HepG2 (cell line): ENCODE measurements around the gene GGA3. TPM values are rescaled to one million over a fixed set of nuclear protein-coding genes. Genes with fewer than 3 reads are reported as not detected.

Source experiments
- AGO1 ChIP-seq: fragments of 200-400 bp; formaldehyde crosslinking; IDR thresholded peaks from 2 replicates; pipeline ENCODE4 v1.6.1; 2017; ENCODE audit warnings: mild to moderate bottlenecking, low read depth, low read length, moderate library complexity; ENCODE audit not compliant: poor library complexity, severe bottlenecking
- CEBPG ChIP-seq: IDR thresholded peaks from 2 replicates; pipeline ENCODE4 v1.6.1; 2016
- GATAD2A ChIP-seq: IDR thresholded peaks from 2 replicates; pipeline ENCODE4 v1.6.1; 2016
- MLXIP ChIP-seq: sonication (generic); formaldehyde crosslinking; IDR thresholded peaks from 2 replicates; pipeline ENCODE4 v1.9.0; 2021; ENCODE audit warnings: missing genetic modification reagents, borderline replicate concordance
- NFATC3 ChIP-seq: sonication (generic); formaldehyde crosslinking; IDR thresholded peaks from 2 replicates; pipeline ENCODE4 v1.5.1; 2020; ENCODE audit warnings: mild to moderate bottlenecking, missing genetic modification reagents
- RFX3 ChIP-seq: IDR thresholded peaks from 2 replicates; pipeline ENCODE4 v1.6.1; 2016; ENCODE audit warnings: missing biosample characterization, missing genetic modification reagents
- SIX1 ChIP-seq: sonication (generic); formaldehyde crosslinking; IDR thresholded peaks from 2 replicates; pipeline ENCODE4 v1.4.0; 2020; ENCODE audit warnings: missing genetic modification reagents, borderline replicate concordance
- SMC3 ChIP-seq: IDR thresholded peaks from 2 replicates; pipeline ENCODE4 v1.6.1; 2011; ENCODE audit warnings: low read length, improper control_type of control experiment
- TRIM22 ChIP-seq: fragments of 450-650 bp; IDR thresholded peaks from 2 replicates; pipeline ENCODE4 v1.6.1; 2017
- TRIM24 ChIP-seq: sonication (generic); formaldehyde crosslinking; IDR thresholded peaks from 2 replicates; pipeline ENCODE4 v1.8.0; 2022; ENCODE audit warnings: mild to moderate bottlenecking, missing genetic modification reagents
- YEATS4 ChIP-seq: sonication (generic); formaldehyde crosslinking; IDR thresholded peaks from 2 replicates; pipeline ENCODE4 v1.4.0; 2020; ENCODE audit warnings: missing genetic modification reagents, borderline replicate concordance
- ZBTB39 ChIP-seq: sonication (generic); formaldehyde crosslinking; IDR thresholded peaks from 2 replicates; pipeline ENCODE4 v1.5.0; 2020; ENCODE audit warnings: missing genetic modification reagents
- ZMYM4 ChIP-seq: sonication (generic); formaldehyde crosslinking; IDR thresholded peaks from 2 replicates; pipeline ENCODE4 v1.8.1; 2023; ENCODE audit warnings: mild to moderate bottlenecking, missing genetic modification reagents
- ZNF280D ChIP-seq: sonication (generic); formaldehyde crosslinking; IDR thresholded peaks from 2 replicates; pipeline ENCODE4 v1.5.1; 2020; ENCODE audit warnings: mild to moderate bottlenecking, missing genetic modification reagents
- ZNF512B ChIP-seq: sonication (generic); formaldehyde crosslinking; IDR thresholded peaks from 2 replicates; pipeline ENCODE4 v1.5.1; 2020; ENCODE audit warnings: missing genetic modification reagents, mild to moderate bottlenecking, borderline replicate concordance
- ZNF766 ChIP-seq: sonication (generic); formaldehyde crosslinking; IDR thresholded peaks from 2 replicates; pipeline ENCODE4 v1.5.0; 2020; ENCODE audit warnings: missing genetic modification reagents, borderline replicate concordance
- ZSCAN30 ChIP-seq: sonication (generic); formaldehyde crosslinking; IDR thresholded peaks from 2 replicates; pipeline ENCODE4 v1.5.0; 2020; ENCODE audit warnings: mild to moderate bottlenecking, missing genetic modification reagents
- polyA plus RNA-seq, 8 experiments: library from polyadenylated mRNA; depleted of rRNA in 3 of 8; stranded (reverse) in 7 of 8; unstranded in 1 of 8; fragments of >200 nt; fragmentation: Illumina TruSeq in 4 of 8; extraction: Trizol in 4 of 8; gene quantifications; 2 replicates each; pipeline versions ENCODE4 v1.2.1 to v1.2.3, GENCODE V29; 2011 to 2016; ENCODE audit warnings: low read depth in 4 of 8, missing spikeins in 1 of 8, mixed read lengths in 1 of 8; ENCODE audit not compliant: insufficient read depth in 1 of 8
- total RNA-seq, 5 experiments: library from RNA; depleted of rRNA; stranded (reverse); fragments of >200 nt; fragmentation: Illumina TruSeq; extraction: Trizol; gene quantifications; 2 replicates each; pipeline ENCODE4 v1.2.3, GENCODE V29; 2016; ENCODE audit warnings: low read depth in 1 of 5

GGA3 gene
- total and polyA plus RNA-seq, 2 of the 13 experiments (the other 11 are each of a cell fraction or from before 2014, with no cell fraction given): 28.4 to 43.7 TPM

GRCh38 chr17:75289115-75289831 lies 27.9 kb upstream of the GGA3 start, which contains the start of gene SLC25A19 (continued):
- TF ChIP-seq ZSCAN30 (CRISPR knock-in tag): no peak
- no peak for TF ChIP-seq TRIM24 (CRISPR knock-in tag)
- TF ChIP-seq ZMYM4 (CRISPR knock-in tag): peak; percentile 54
- TF ChIP-seq YEATS4 (CRISPR knock-in tag): peak; percentile 93
- TF ChIP-seq MLXIP (CRISPR knock-in tag): no peak; the same call in 1 of the 2 replicates
- no peak for TF ChIP-seq TRIM22
- TF ChIP-seq NFATC3: no peak
- 0 out of 2 replicates have a peak, but pooled peaks have one; percentile 52 for TF ChIP-seq ZBTB39 (CRISPR knock-in tag)
- TF ChIP-seq SIX1 (CRISPR knock-in tag): no peak
- peak; percentile 46 for TF ChIP-seq AGO1
- peak; percentile 74; the same call in 1 of the 2 replicates for TF ChIP-seq ZNF766 (CRISPR knock-in tag)
- no peak; the same call in 1 of the 2 replicates for TF ChIP-seq GATAD2A (CRISPR knock-in tag)
- peak; percentile 17; the same call in 1 of the 2 replicates for TF ChIP-seq SMC3
- TF ChIP-seq RFX3 (CRISPR knock-in tag): no peak; the same call in 1 of the 2 replicates
- peak; percentile 50; the same call in 1 of the 2 replicates for TF ChIP-seq ZNF512B (CRISPR knock-in tag)
- TF ChIP-seq ZNF280D (CRISPR knock-in tag): peak; percentile 87; the same call in 1 of the 2 replicates
- TF ChIP-seq CEBPG (CRISPR knock-in tag): peak; percentile 64; the same call in 1 of the 2 replicates
